Stomach (tissue), 9 donors: Measurements from ENCODE around the gene PSMD10. TPM values are rescaled to one million over a fixed set of nuclear protein-coding genes. Genes with fewer than 3 reads are reported as not detected.
A peak's percentile ranks its signal among the peaks of the same experiment; 100 is the strongest.

ENCODE experiments used
- DNase-seq, 2 donors: peaks; one replicate each; pipeline versions ENCODE4 v3.0.0 to v3.0.0-alpha.2; 2013 to 2019
- H3K27ac ChIP-seq, 5 donors: fragments of 200-600 bp in 4 of 5; sonication (generic) in 4 of 5; one replicate each; pipeline ENCODE4 v1.5.1; 2013 to 2019; ENCODE audit warnings: mild to moderate bottlenecking in 1 of 5, moderate library complexity in 1 of 5
- H3K27me3 ChIP-seq, 3 donors: fragments of 200-600 bp; sonication (generic); one replicate each; pipeline ENCODE4 v1.5.1; 2017 to 2019; ENCODE audit warnings: mixed run types in 1 of 3
- H3K36me3 ChIP-seq, 4 donors: fragments of 200-600 bp; sonication (generic); 1 replicate in 3 of 4; 2 replicates in 1 of 4; pipeline ENCODE4 v1.5.1; 2016 to 2019
- H3K4me1 ChIP-seq, 4 donors: fragments of 200-600 bp; sonication (generic); one replicate each; pipeline ENCODE4 v1.5.1; 2016 to 2019
- H3K4me3 ChIP-seq, 4 donors: fragments of 200-600 bp; sonication (generic) in 3 of 4; one replicate each; pipeline ENCODE4 v1.5.1; 2016 to 2019; ENCODE audit warnings: mild to moderate bottlenecking in 1 of 4
- H3K9me3 ChIP-seq, 4 donors: fragments of 200-600 bp; sonication (generic); one replicate each; pipeline ENCODE4 v1.5.1; 2016 to 2019
- CTCF ChIP-seq, 7 experiments: fragments of 450-650 bp in 4 of 7; fragments of 200-600 bp in 3 of 7; sonication (generic) in 3 of 7; IDR thresholded peaks; one replicate each; pipeline ENCODE4 v1.5.1; 2016 to 2019; ENCODE audit warnings: antibody characterized with exemption in 7 of 7, control low read depth in 2 of 7, mild to moderate bottlenecking in 1 of 7
- EP300 ChIP-seq: sonication (generic); formaldehyde crosslinking; IDR thresholded peaks from one replicate; pipeline ENCODE4 v1.6.1; 2017; ENCODE audit warnings: antibody characterized with exemption
- POLR2A ChIP-seq, 4 donors: fragments of 450-650 bp; IDR thresholded peaks; one replicate each; pipeline ENCODE4 v1.6.1; 2016; ENCODE audit warnings: antibody characterized with exemption in 4 of 4, control low read depth in 2 of 4, mild to moderate bottlenecking in 1 of 4, moderate library complexity in 1 of 4
- POLR2AphosphoS5 ChIP-seq, 3 donors: sonication (generic); formaldehyde crosslinking; IDR thresholded peaks; one replicate each; pipeline ENCODE4 v1.6.1; 2016; ENCODE audit warnings: antibody characterized with exemption in 3 of 3
- WGBS, 5 donors: extraction: QIAGEN DNeasy Blood & Tissue Kit in 3 of 5; methylation state at CpG; one replicate each; pipeline versions ENCODE4 v1.1.5 to v1.1.7; 2013 to 2018; 5-methylcytosine and 5-hydroxymethylcytosine counted together
- intact Hi-C: fragments of 100-400 bp; cut with DNase I; formaldehyde crosslinking; loops from one replicate; pipeline ENCODE4 v1.15.1; 2023; ENCODE audit warnings: low total_unique reads
- polyA plus RNA-seq, 3 donors: library from polyadenylated mRNA; stranded (reverse); fragments of 200-250 nt; gene quantifications; one replicate each; pipeline ENCODE4 v1.2.3, GENCODE V29; 2013
- total RNA-seq, 5 donors: library from RNA; depleted of rRNA; stranded (reverse); fragments of >200 nt; gene quantifications; one replicate each; pipeline versions ENCODE4 v1.1.0 to v1.2.3, GENCODE V29; 2014 to 2016
- donor health status: healthy with polysubstance abuse.
- donor health status: Bipolar disorder and iron deficiency.
- donor health status: healthy.

The PSMD10 gene
- total and polyA plus RNA-seq, 8 donors: 10.4 to 65.7 (median 25.4) TPM; not detected in 1

GRCh38 chrX:108055546-108055945 is 35.8 kb downstream of the PSMD10 start:
- Histone ChIP-seq H3K9me3 (no peaks in the 10 kb centered on the region), H3K27ac (no peak overlapping the region), H3K27me3 (peaks cover 0 to 5% (median 0%) of the 10 kb centered on the region in 3 donors), H3K4me1 (no peaks in the 10 kb centered on the region), H3K4me3 (no peak overlapping the region), H3K36me3 (peaks cover 0 to 2% (median 0%) of the 10 kb centered on the region in 4 donors)
- no peak for TF ChIP-seq POLR2AphosphoS5 (IDR thresholded peaks at IDR 0.05)
- TF ChIP-seq POLR2A (IDR thresholded peaks at IDR 0.05): no peak
- no peak for TF ChIP-seq CTCF (IDR thresholded peaks at IDR 0.05)
- TF ChIP-seq EP300: no peak
- intact Hi-C loops: no loop called here
- DNase-seq: no peak

- Histone ChIP-seq H3K4me1 (no peaks in the 10 kb centered on the region), H3K4me3 (no peak overlapping the region), H3K36me3 (no peaks in the 10 kb centered on the region), H3K27me3 (peaks cover 0 to under 1% (median 0%) of the 10 kb centered on the region in 3 donors), H3K9me3 (no peaks in the 10 kb centered on the region), H3K27ac (no peak overlapping the region)
- no peak for TF ChIP-seq EP300
- intact Hi-C loops: no loop called here
- DNase-seq: no peak
Measured at GRCh38 chrX:108053218-108053617, 38.1 kb downstream of the PSMD10 start.

DNA sequence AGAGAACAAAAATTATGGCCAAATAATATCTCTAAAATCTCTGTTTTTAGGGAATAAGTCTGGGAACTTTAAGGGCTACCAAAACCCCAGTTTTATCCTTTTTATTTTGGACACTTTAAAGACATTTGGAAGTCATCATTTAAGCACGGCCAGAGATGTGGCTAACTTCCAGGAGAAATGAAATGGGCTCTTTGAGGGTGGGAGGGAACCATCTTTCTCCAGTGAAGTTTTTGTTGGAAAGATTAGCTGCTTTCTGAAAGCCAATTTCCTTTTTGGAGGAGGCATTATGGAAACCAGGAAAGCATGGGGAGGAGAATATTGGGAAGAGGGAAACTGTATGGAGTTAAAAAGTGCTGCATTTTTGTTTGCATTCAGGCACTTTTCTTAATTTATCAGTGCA is 41.7 kb downstream of the PSMD10 start:
- 17 to 57% (median 35%) methylated on average over 1 of the region's 1 CpG for WGBS, 5 donors
- Histone ChIP-seq H3K4me1 (no peaks in the 10 kb centered on the region), H3K4me3 (peak overlapping the region in 2 of 4 donors; percentile 22 to 23), H3K9me3 (no peaks in the 10 kb centered on the region), H3K27ac (peak overlapping the region in 1 of 5 donors; percentile 35), H3K27me3 (no peaks in the 10 kb centered on the region), H3K36me3 (no peaks in the 10 kb centered on the region)
- intact Hi-C loops: no loop called here
- TF ChIP-seq CTCF (IDR thresholded peaks at IDR 0.05) (no peak), POLR2AphosphoS5 (IDR thresholded peaks at IDR 0.05) (no peak), EP300 (no peak), POLR2A (IDR thresholded peaks at IDR 0.05) (no peak)
- peak in 1 of 2 donors; percentile 32 for DNase-seq

GRCh38 chrX:108044554-108045256 is 46.6 kb downstream of the PSMD10 start, which contains the start of gene VSIG1:
Gene VSIG1, plus strand, starts transcription at chrX:108045065. Its CDS starts 66 bp downstream, at chrX:108045131.
- peaks cover 0 to 14% (median 0%) of the 10 kb centered on the region in 3 donors for H3K27me3 ChIP-seq
- no peaks in the 10 kb centered on the region for H3K36me3 ChIP-seq
- peak; percentile 71 for DNase-seq
- H3K9me3 ChIP-seq: no peaks in the 10 kb centered on the region
- H3K4me3 ChIP-seq: peak within 1 kb of the TSS; percentile 4 to 35 (median 30)
- TF ChIP-seq POLR2A (IDR thresholded peaks at IDR 0.05) (peak in 1 of 4 donors; percentile 26), EP300 (no peak), POLR2AphosphoS5 (IDR thresholded peaks at IDR 0.05) (peak in 2 of 3 donors; percentile 82 to 92)
- no peaks in the 10 kb centered on the region for H3K4me1 ChIP-seq
- WGBS, 5 donors: 33 to 53% (median 40%) methylated on average over 10 of the region's 10 CpGs
- intact Hi-C loops: no loop called here
- H3K27ac ChIP-seq: peak within 1 kb of the TSS; percentile 54 to 76 (median 71)

DNA sequence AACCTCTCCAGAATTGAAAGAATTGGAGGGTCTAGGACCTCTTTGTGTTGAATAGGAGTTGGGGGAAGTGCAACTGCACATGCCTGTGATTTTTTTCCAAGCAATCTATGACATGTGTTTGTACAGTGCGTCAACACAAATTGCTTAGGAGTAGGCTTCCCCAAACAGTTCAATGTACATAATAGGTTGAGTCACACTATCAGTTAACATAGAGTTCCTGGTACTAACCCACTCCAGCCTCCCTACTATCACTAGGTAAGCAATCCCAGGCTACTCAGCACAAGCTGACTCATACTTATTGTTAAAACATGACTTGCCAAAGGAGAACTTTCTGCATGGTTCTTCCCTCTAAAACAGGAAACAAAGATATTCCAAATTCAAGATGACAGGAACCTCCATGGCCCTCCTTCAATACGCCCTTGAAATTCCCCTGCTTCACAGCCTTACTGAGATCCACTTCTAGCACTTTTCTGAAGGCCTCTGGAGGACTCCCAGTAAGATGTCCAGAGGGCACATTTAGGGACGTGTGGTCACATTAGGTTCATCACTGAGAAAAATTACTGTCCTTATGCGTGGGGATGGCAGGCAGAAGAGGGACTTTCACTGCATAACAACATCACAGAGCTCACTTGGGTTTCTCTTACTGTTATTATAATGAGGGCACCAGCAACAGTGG is 54.9 kb downstream of the PSMD10 start:
- DNase-seq: peak in 1 of 2 donors; percentile 82
- peaks cover 0 to 31% (median 2%) of the 10 kb centered on the region in 4 donors for H3K4me1 ChIP-seq
- TF ChIP-seq EP300 (no peak), POLR2AphosphoS5 (IDR thresholded peaks at IDR 0.05) (peak in 2 of 3 donors; percentile 47 to 60)
- 23 to 63% (median 48%) methylated on average over 4 of the region's 4 CpGs for WGBS, 5 donors
- H3K9me3 ChIP-seq: no peaks in the 10 kb centered on the region
- H3K36me3 ChIP-seq: no peaks in the 10 kb centered on the region
- intact Hi-C loops: no loop called here
- no peak overlapping the region for H3K4me3 ChIP-seq
- peak overlapping the region; percentile 40 to 84 (median 74) for H3K27ac ChIP-seq
- peaks cover 0 to 5% (median 0%) of the 10 kb centered on the region in 3 donors for H3K27me3 ChIP-seq
